Measurements from ENCODE around the gene GSE1. TPM values are rescaled to one million over a fixed set of nuclear protein-coding genes. Genes with fewer than 3 reads are reported as not detected.

The GSE1 gene
- total and polyA plus RNA-seq, 9 of the 15 experiments (the other 6 are each of a cell fraction or from before 2014, with no cell fraction given) = 12.2 to 244 (median 57.9) TPM

DNA sequence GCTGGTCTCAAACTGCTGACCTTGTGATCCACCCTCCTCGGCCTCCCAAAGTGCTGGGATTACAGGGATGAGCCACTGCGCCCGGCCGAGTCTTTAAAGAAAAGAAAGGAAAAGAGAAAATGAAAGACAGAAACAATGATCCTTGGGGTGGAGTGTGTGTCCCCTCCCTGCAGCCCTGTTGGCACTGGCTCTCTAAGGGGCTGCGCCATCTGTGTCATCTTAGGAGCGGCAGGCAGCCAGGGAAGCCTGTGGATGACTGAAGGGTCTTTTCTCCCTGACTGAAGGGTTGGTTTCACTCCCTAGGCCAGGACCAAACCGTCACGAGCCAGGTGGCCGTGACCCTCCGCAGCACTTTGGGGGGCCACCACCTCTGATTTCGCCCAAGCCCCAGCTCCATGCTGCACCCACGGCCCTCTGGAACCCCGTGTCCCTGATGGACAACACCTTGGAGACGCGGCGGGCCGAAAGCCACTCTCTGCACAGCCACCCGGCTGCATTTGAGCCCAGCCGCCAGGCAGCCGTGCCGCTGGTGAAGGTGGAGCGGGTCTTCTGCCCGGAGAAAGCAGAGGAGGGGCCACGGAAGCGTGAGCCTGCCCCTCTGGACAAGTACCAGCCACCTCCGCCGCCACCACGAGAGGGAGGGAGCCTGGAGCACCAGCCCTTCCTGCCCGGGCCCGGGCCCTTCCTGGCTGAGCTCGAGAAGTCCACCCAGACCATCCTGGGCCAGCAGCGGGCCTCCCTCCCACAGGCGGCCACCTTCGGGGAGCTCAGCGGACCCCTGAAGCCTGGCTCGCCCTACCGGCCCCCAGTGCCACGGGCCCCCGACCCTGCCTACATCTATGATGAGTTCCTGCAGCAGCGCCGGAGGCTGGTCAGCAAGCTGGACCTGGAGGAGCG is 48.0 kb downstream of the GSE1 start:
- intact Hi-C loops (cut with micrococcal nuclease) = no loop called here
- ATAC-seq (no peak), FAIRE-seq (no peak), DNase-seq (ENCODE audit: extremely low read depth in 1 of 4, low spot score in 3 of 4) (no peak)
- Histone ChIP-seq H3K79me2 (ENCODE audit: control insufficient read depth, insufficient read depth, low read length) (peaks cover 19% of the 10 kb centered on the region), H3K9me3 (replicated peaks; ENCODE audit: control insufficient read depth, insufficient read depth, low read depth, low read length) (no peaks in the 10 kb centered on the region), H3K36me3 (ENCODE audit: control insufficient read depth, insufficient read depth, low read length) (peaks cover 99% of the 10 kb centered on the region), H3K9ac (ENCODE audit: insufficient read depth in 1 of 2, low read depth in 2 of 2, low read length in 2 of 2) (no peak overlapping the region; a peak in 1 of 4 replicates), H3K4me3 (no peak overlapping the region), H3K4me2 (ENCODE audit: insufficient read depth, low read length) (no peak overlapping the region), H3K9me1 (ENCODE audit: control insufficient read depth, insufficient read depth, low read length) (no peaks in the 10 kb centered on the region), H3K27me3 (ENCODE audit: control insufficient read depth in 2 of 2, insufficient read depth in 2 of 2, low read length in 2 of 2) (no peaks in the 10 kb centered on the region), H2AFZ (ENCODE audit: low read depth, low read length) (no peak overlapping the region), H3K27ac (ENCODE audit: extremely low read depth, low read depth, low read length) (no peak overlapping the region), H4K20me1 (replicated peaks; ENCODE audit: control insufficient read depth, insufficient read depth, low read length) (peaks cover 40% of the 10 kb centered on the region), H3K4me1 (replicated peaks in 1 of 2; ENCODE audit: control insufficient read depth in 2 of 2, insufficient read depth in 2 of 2, low read length in 2 of 2) (peaks cover 0 to 27% of the 10 kb centered on the region in 2 experiments; a peak in 1 of 5 replicates)
- in situ Hi-C loops (cut with MboI) = no loop called here
- 96% methylated on average over 25 of the region's 42 CpGs for WGBS (ENCODE audit: insufficient coverage, low coverage, missing lambda C conversion rate)
- no TSS peak for BruUV-seq (replicated peaks)
- TF ChIP-seq WHSC1 (IDR thresholded peaks at IDR 0.05; ENCODE audit: low read length) (no peak), RBM22 (IDR thresholded peaks at IDR 0.05; ENCODE audit: low read depth, low read length, poor library complexity, severe bottlenecking) (peak; percentile 97), POLR2G (IDR thresholded peaks at IDR 0.05; ENCODE audit: low read depth, low read length) (peak; percentile 73), RBFOX2 (IDR thresholded peaks at IDR 0.05; ENCODE audit: low read depth, low read length) (peak; percentile 34; the same call in 1 of the 2 replicates), HNRNPLL (IDR thresholded peaks at IDR 0.05; ENCODE audit: low read depth, low read length, poor library complexity, severe bottlenecking) (no peak), ZNF263 (CRISPR knock-in tag; IDR thresholded peaks at IDR 0.05; ENCODE audit: borderline replicate concordance) (0 out of 2 replicates have a peak, but pooled peaks have one; percentile 15)
- ChIA-PET CTCF (ENCODE audit: low intra/inter-chr PET ratio) (interaction anchor here (1.8 to 2.1 kb wide), 2 partner anchors 57 to 58 kb away, joined by 7 to 10 read pairs; no protein-coding TSS in a partner anchor), POLR2A (interaction anchor here (0.7 to 3.1 kb wide), 5 partner anchors 8 to 35 kb away, joined by 3 to 10 read pairs (median 3); no protein-coding TSS in a partner anchor)
